Measurements from ENCODE around the gene SAFB2.
A peak's percentile ranks its signal among the peaks of the same experiment; 100 is the strongest.

Gene SAFB2

GRCh38 chr19:5564930-5565329 is 57.6 kb downstream of the SAFB2 start:
- no peak for ATAC-seq
- H3K27ac Mint-ChIP-seq = no peak overlapping the region
- H3K4me1 Mint-ChIP-seq = no peaks in the 10 kb centered on the region

GRCh38 chr19:5563935-5564612 is 58.5 kb downstream of the SAFB2 start:
- ATAC-seq = no peak
- Mint-ChIP-seq H3K4me1 (no peaks in the 10 kb centered on the region), H3K27ac (no peak overlapping the region), H3K4me3 (no peak overlapping the region), H3K27me3 (peaks cover 16% of the 10 kb centered on the region), H3K36me3 (ENCODE audit: low read depth) (peaks cover 10% of the 10 kb centered on the region), H3K9me3 (peaks cover 10% of the 10 kb centered on the region)
- DNase-seq = no peak

More at GRCh38 chr19:5564930-5565329, 57.6 kb downstream of the SAFB2 start:
- DNase-seq = no peak
- Mint-ChIP-seq H3K4me3 (no peak overlapping the region), H3K27me3 (peaks cover 19% of the 10 kb centered on the region), H3K9me3 (peaks cover 10% of the 10 kb centered on the region), H3K36me3 (ENCODE audit: low read depth) (peaks cover 10% of the 10 kb centered on the region)

DNA sequence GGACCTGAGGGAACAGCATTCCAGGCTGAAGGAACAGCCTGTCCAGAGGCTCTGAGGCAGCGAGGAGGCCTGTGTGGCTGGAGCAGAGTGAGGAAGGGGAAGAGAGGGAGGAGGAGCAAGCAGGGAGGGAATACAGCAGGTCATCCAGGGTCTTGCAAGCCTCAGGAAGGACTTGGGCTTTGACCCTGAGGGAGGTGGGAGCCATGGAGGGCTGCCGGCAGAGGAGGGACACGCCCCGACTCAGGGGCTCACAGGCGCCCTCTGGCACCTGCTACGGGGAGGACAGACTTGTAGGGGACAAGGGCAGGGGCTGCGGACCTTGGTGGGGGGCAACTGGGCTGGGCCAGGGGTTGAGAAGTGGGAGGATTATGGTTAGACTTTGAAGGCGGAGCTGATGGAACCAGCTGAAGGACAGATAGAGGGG is 59.6 kb downstream of the SAFB2 start:
- no peak for DNase-seq
- Mint-ChIP-seq H3K27me3 (peaks cover 9% of the 10 kb centered on the region), H3K4me1 (no peaks in the 10 kb centered on the region), H3K36me3 (ENCODE audit: low read depth) (peaks cover 10% of the 10 kb centered on the region), H3K4me3 (no peak overlapping the region), H3K27ac (no peak overlapping the region), H3K9me3 (peaks cover 10% of the 10 kb centered on the region)
- no peak for ATAC-seq

DNA sequence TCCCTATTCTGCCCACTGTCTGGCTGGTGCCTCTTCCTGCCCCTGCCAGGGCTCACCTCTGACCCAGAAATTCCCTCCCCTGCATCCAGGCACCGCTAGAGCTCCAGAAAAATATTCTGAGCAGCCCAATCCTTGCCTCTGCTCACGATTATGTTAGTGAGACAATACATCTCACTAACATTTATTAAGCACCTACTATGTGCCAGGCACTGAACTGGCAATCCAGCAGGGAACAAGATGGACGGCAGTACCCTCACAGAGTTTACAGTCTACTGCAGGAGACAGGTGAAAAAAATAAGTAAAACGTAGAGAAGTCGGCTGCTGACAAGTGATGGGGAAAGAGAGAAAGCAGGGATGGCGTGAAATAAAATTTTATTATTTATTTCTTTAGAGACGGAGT is 60.3 kb downstream of the SAFB2 start:
- no peak overlapping the region for H3K27ac Mint-ChIP-seq
- ATAC-seq = no peak
- no peak for DNase-seq
- H3K36me3 Mint-ChIP-seq (ENCODE audit: low read depth) = peaks cover 10% of the 10 kb centered on the region
- no peaks in the 10 kb centered on the region for H3K4me1 Mint-ChIP-seq
- H3K9me3 Mint-ChIP-seq = peaks cover 10% of the 10 kb centered on the region
- peaks cover 8% of the 10 kb centered on the region for H3K27me3 Mint-ChIP-seq
- H3K4me3 Mint-ChIP-seq = no peak overlapping the region

DNA sequence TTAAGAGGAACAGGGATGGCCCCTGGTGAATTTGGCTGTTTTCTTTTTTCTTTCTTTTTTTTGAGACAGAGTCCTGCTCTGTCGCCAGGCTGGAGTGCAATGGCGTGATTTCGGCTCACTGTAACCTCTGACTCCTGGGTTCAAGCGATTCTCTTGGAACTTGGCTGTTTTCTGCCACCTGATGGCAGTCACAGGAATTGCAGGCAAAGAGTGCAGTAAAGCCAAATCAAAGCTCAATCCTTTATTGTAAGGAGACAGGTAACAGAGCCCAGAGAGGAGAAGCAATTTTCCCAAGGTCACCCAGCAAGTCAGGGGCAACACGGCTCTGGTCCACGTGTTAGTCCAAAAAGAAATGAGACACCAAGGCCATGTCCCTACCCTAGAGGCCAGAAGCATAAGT is 61.0 kb downstream of the SAFB2 start:
- Mint-ChIP-seq H3K9me3 (peaks cover 10% of the 10 kb centered on the region), H3K36me3 (ENCODE audit: low read depth) (peaks cover 10% of the 10 kb centered on the region), H3K4me1 (no peaks in the 10 kb centered on the region), H3K27ac (no peak overlapping the region), H3K27me3 (peaks cover 10% of the 10 kb centered on the region), H3K4me3 (no peak overlapping the region)
- no peak for ATAC-seq
- DNase-seq = no peak

- ATAC-seq (no peak), DNase-seq (no peak)
- Mint-ChIP-seq H3K27me3 (peaks cover 13% of the 10 kb centered on the region), H3K4me1 (no peaks in the 10 kb centered on the region), H3K27ac (no peak overlapping the region), H3K36me3 (ENCODE audit: low read depth) (peaks cover 10% of the 10 kb centered on the region), H3K4me3 (no peak overlapping the region), H3K9me3 (peaks cover 10% of the 10 kb centered on the region)
Observed at GRCh38 chr19:5560156-5560555, 62.4 kb downstream of the SAFB2 start.

- Mint-ChIP-seq H3K4me3 (no peak overlapping the region), H3K4me1 (no peaks in the 10 kb centered on the region), H3K27me3 (peaks cover 12% of the 10 kb centered on the region), H3K36me3 (ENCODE audit: low read depth) (peaks cover 10% of the 10 kb centered on the region), H3K9me3 (peaks cover 10% of the 10 kb centered on the region), H3K27ac (no peak overlapping the region)
- ATAC-seq (no peak), DNase-seq (no peak)
Observed at GRCh38 chr19:5559804-5560133, 62.8 kb downstream of the SAFB2 start.

DNA sequence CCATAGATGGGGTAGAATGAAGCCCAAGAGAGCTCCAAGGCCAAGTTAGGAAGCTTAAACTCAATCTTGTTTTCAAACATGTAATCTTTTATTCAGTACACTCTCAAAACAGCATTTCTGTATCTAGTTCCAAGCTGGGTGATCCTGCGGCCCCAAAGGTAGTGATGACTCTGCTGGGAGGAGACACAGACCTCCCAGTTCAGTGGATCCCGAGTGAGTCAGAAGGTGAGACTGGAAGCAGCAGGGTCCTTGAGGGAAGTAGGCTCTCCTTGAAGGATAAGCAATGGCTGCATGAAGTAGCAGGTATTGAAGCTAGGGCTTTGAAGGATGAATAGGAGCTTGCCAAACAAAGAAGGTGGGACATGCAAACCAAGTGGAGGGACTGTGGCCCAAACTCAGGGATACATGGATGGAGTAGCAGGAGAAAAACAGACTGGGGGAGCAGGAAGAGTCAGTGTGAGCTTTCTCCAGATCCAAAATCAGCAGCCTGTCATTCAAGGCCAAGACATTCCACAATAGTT is 64.4 kb downstream of the SAFB2 start:
- peaks cover 10% of the 10 kb centered on the region for H3K36me3 Mint-ChIP-seq (ENCODE audit: low read depth)
- H3K27ac Mint-ChIP-seq = no peak overlapping the region
- peaks cover 9% of the 10 kb centered on the region for H3K27me3 Mint-ChIP-seq
- H3K4me1 Mint-ChIP-seq = no peaks in the 10 kb centered on the region
- ATAC-seq (no peak), DNase-seq (no peak)
- no peak overlapping the region for H3K4me3 Mint-ChIP-seq
- H3K9me3 Mint-ChIP-seq = peaks cover 10% of the 10 kb centered on the region

GRCh38 chr19:5557691-5558090 is 64.9 kb downstream of the SAFB2 start:
- Mint-ChIP-seq H3K27me3 (peaks cover 7% of the 10 kb centered on the region), H3K36me3 (ENCODE audit: low read depth) (peaks cover 10% of the 10 kb centered on the region), H3K4me3 (no peak overlapping the region), H3K9me3 (peaks cover 10% of the 10 kb centered on the region), H3K27ac (no peak overlapping the region), H3K4me1 (no peaks in the 10 kb centered on the region)
- DNase-seq (no peak), ATAC-seq (no peak)

DNA sequence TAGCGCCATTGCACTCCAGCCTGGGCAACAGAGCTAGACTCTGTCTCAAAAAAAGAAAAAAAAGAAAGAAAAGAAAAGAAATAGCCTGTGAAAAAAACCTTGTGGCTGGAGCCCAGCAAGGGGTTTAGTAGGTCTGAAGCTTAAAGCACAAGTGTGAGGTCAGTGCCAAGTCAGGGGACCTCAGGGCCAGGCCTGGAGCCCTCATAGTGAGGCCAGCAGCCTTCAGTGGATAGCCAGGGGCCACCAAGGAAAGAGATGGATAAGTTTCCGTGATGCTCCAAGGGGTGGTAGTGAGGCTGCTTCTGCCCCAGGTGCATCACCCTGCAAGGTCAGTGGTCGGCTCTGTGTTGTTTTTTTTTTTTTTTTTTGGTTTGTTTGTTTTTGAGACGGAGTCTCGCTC is 67.7 kb downstream of the SAFB2 start:
- no peaks in the 10 kb centered on the region for H3K36me3 Mint-ChIP-seq (ENCODE audit: low read depth)
- ATAC-seq = no peak
- no peak for DNase-seq
- no peak overlapping the region for H3K27ac Mint-ChIP-seq
- H3K4me1 Mint-ChIP-seq = no peaks in the 10 kb centered on the region
- no peaks in the 10 kb centered on the region for H3K9me3 Mint-ChIP-seq
- no peak overlapping the region for H3K4me3 Mint-ChIP-seq
- H3K27me3 Mint-ChIP-seq = peaks cover 5% of the 10 kb centered on the region

DNA sequence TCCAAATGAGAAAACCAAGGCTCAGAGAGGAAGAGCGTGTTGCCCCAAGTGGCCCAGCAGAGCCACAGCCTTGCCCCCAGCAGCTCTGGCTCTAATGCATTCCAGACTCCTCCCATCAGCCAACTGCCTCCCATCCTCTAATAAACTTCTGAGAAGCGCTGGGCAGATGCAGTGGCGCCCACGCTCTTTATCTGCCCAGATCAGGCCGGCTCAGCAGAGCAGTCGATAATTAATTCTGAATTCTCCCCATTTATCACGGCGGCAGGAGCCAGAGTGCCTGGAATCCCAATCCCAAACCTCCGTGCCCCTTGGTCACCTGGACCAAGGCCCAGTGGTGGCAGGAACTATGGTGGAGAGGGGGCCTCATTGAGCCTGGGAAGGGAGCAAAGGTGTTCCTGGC is 68.7 kb downstream of the SAFB2 start:
- Mint-ChIP-seq H3K4me3 (no peak overlapping the region), H3K36me3 (ENCODE audit: low read depth) (no peaks in the 10 kb centered on the region)

GRCh38 chr19:5547881-5548280 is 74.7 kb downstream of the SAFB2 start:
- no peak for ATAC-seq
- Mint-ChIP-seq H3K36me3 (ENCODE audit: low read depth) (no peaks in the 10 kb centered on the region), H3K27me3 (no peaks in the 10 kb centered on the region), H3K9me3 (no peaks in the 10 kb centered on the region), H3K27ac (no peak overlapping the region), H3K4me1 (no peaks in the 10 kb centered on the region), H3K4me3 (no peak overlapping the region)
- DNase-seq = peak; percentile 21

More for the DNA sequence above, 68.7 kb downstream of the SAFB2 start:
- ATAC-seq = no peak
- no peak for DNase-seq
- peaks cover 5% of the 10 kb centered on the region for H3K27me3 Mint-ChIP-seq
- no peaks in the 10 kb centered on the region for H3K9me3 Mint-ChIP-seq
- no peak overlapping the region for H3K27ac Mint-ChIP-seq
- no peaks in the 10 kb centered on the region for H3K4me1 Mint-ChIP-seq

DNA sequence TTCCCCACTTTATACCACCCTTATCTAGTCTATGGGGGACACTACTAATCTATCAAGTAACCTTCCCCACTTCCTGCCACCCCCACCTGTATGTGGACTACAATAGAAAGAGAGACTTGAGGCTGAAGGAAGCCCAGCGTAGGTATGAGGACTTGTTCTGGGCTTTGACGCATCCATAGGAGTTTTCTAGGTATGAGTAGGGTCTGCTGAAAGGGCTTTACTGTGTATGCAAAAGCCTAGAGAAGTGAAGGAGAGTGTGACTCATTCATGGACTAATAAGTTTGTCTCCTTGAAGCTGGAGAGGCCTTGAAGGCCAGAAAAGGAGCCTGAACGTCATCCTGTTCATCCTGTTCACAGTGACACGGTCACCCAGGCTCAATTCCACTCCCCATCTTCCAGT is 76.6 kb downstream of the SAFB2 start:
- ATAC-seq = no peak
- Mint-ChIP-seq H3K4me1 (no peaks in the 10 kb centered on the region), H3K36me3 (ENCODE audit: low read depth) (no peaks in the 10 kb centered on the region), H3K27me3 (peaks cover 3% of the 10 kb centered on the region), H3K9me3 (no peaks in the 10 kb centered on the region), H3K27ac (no peak overlapping the region), H3K4me3 (no peak overlapping the region)
- DNase-seq = no peak

DNA sequence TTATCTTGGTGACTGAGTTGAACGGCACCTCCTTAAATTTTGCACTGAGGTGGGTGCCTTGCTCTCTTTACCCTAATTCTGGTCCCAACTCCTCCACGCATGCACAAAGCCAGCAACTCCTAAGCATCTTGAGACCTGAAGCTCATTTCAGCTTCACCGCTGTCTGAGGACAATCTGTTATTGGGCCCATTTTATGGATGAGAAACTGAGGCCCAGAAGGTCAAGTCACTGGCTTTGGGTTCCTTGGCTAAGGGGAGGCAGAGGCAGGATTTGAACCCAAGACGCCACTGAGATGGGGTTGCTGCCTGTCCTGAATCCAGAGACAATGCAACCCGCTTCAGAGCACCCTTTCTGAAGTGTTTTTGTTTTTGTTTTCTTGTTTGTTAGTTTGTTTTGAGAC is 77.5 kb downstream of the SAFB2 start:
- no peak overlapping the region for H3K27ac Mint-ChIP-seq
- H3K27me3 Mint-ChIP-seq = peaks cover 3% of the 10 kb centered on the region
- H3K4me3 Mint-ChIP-seq = no peak overlapping the region
- DNase-seq = no peak
- no peaks in the 10 kb centered on the region for H3K36me3 Mint-ChIP-seq (ENCODE audit: low read depth)
- ATAC-seq = no peak
- no peaks in the 10 kb centered on the region for H3K4me1 Mint-ChIP-seq
- H3K9me3 Mint-ChIP-seq = no peaks in the 10 kb centered on the region

GRCh38 chr19:5542665-5543064 is 79.9 kb downstream of the SAFB2 start:
- no peaks in the 10 kb centered on the region for H3K9me3 Mint-ChIP-seq
- H3K27me3 Mint-ChIP-seq = peaks cover 10% of the 10 kb centered on the region
- no peak for ATAC-seq
- H3K4me1 Mint-ChIP-seq = no peaks in the 10 kb centered on the region
- DNase-seq = no peak
- H3K4me3 Mint-ChIP-seq = no peak overlapping the region
- no peaks in the 10 kb centered on the region for H3K36me3 Mint-ChIP-seq (ENCODE audit: low read depth)
- no peak overlapping the region for H3K27ac Mint-ChIP-seq

DNA sequence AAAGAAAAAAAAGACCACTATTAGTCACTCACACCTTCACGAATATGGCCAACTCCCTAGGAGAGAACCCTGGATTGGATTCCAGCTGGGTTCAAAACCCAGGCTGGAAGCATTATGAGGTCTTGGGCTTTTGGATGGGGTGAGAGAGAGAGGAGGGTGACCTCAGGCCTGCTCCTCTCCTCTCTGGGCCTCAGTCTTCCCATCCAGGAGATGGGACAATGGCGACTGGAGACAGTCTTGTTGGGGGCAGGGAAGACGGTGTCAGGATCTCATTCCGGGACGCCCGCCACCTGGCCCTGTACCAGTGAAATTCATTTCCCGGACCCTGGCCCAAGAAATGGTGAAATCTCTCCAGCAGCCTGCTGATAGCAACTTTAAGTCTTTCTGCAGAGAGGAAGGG is 81.1 kb downstream of the SAFB2 start:
- peaks cover 13% of the 10 kb centered on the region for H3K27me3 Mint-ChIP-seq
- ATAC-seq = no peak
- H3K4me3 Mint-ChIP-seq = no peak overlapping the region
- H3K9me3 Mint-ChIP-seq = no peaks in the 10 kb centered on the region
- H3K27ac Mint-ChIP-seq = no peak overlapping the region
- no peak for DNase-seq
- H3K4me1 Mint-ChIP-seq = no peaks in the 10 kb centered on the region
- H3K36me3 Mint-ChIP-seq (ENCODE audit: low read depth) = no peaks in the 10 kb centered on the region
